Measurements from ENCODE around the gene ZSCAN12.
"Not testable (repeated sequence)": the region's sequence is repeated elsewhere in the genome, so short reads cannot be mapped to it uniquely, and the experiment has no call there.

DNA sequence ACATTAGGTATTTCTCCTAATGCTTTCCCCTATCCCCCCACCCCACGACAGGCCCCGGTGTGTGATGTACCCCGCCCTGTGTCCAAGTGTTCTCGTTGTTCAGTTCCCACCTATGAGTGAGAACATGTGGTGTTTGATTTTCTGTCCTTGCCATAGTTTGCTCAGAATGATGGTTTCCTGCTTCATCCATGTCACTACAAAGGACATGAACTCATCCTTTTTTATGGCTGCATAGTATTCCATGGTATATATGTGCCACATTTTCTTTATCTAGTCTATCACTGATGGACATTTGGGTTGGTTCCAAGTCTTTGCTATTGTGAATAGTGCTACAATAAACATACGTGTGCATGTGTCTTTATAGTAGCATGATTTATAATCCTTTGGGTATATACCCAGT, 4.4 kb upstream of the ZSCAN12 start:
- TF ChIP-seq ZNF232 (CRISPR knock-in tag; IDR thresholded peaks at IDR 0.05; ENCODE audit: borderline replicate concordance); ARNT (IDR thresholded peaks at IDR 0.05); CREM (IDR thresholded peaks at IDR 0.05); CREM (CRISPR knock-in tag; IDR thresholded peaks at IDR 0.05); CBX5 (CRISPR knock-in tag; IDR thresholded peaks at IDR 0.05; ENCODE audit: borderline replicate concordance); RAD21 (CRISPR knock-in tag; IDR thresholded peaks at IDR 0.05); KMT2A (CRISPR knock-in tag; IDR thresholded peaks at IDR 0.05); ZNF124 (CRISPR knock-in tag; IDR thresholded peaks at IDR 0.05); CTCF (CRISPR knock-in tag; IDR thresholded peaks at IDR 0.05); SP2 (CRISPR knock-in tag; IDR thresholded peaks at IDR 0.05); ZNF143 (CRISPR knock-in tag; IDR thresholded peaks at IDR 0.05); POLR2A (IDR thresholded peaks at IDR 0.05; ENCODE audit: insufficient read depth in 1 of 2, low read depth in 2 of 2, low read length in 2 of 2); HCFC1 (IDR thresholded peaks at IDR 0.05; ENCODE audit: low read depth, low read length); STAT6 (CRISPR knock-in tag; IDR thresholded peaks at IDR 0.05; ENCODE audit: borderline replicate concordance); POLR2AphosphoS5 (IDR thresholded peaks at IDR 0.05; ENCODE audit: low read depth, low read length): not testable (repeated sequence)

All from HepG2 (cell line).